GM23248 (cell line): Measurements from ENCODE around the gene SLC5A3. TPM values are rescaled to one million over a fixed set of nuclear protein-coding genes. Genes with fewer than 3 reads are reported as not detected.

Source experiments
- DNase-seq: peaks from one replicate; pipeline ENCODE4 v3.0.0-alpha.2; 2015
- H2AFZ ChIP-seq: fragments of 200-600 bp; sonication (generic); 2 replicates; pipeline ENCODE4 v1.6.1; 2016; ENCODE audit warnings: antibody characterized with exemption
- H3F3A ChIP-seq: fragments of 200-600 bp; sonication (generic); 2 replicates; pipeline ENCODE4 v1.6.1; 2016; ENCODE audit warnings: mild to moderate bottlenecking, antibody characterized with exemption, mixed run types; ENCODE audit not compliant: insufficient read depth
- H3K27ac ChIP-seq: fragments of 200-600 bp; sonication (generic); 2 replicates; pipeline ENCODE4 v1.5.1; 2016; ENCODE audit warnings: mild to moderate bottlenecking
- H3K27me3 ChIP-seq: fragments of 200-600 bp; sonication (generic); replicated peaks from 2 replicates; pipeline ENCODE4 v1.6.1; 2016; ENCODE audit warnings: mild to moderate bottlenecking; ENCODE audit not compliant: insufficient read depth
- H3K36me3 ChIP-seq: fragments of 200-600 bp; sonication (generic); 2 replicates; pipeline ENCODE4 v1.6.1; 2016; ENCODE audit warnings: low read depth, mild to moderate bottlenecking
- H3K4me1 ChIP-seq: fragments of 200-600 bp; sonication (generic); 2 replicates; pipeline ENCODE4 v1.6.1; 2016; ENCODE audit warnings: mild to moderate bottlenecking; ENCODE audit not compliant: insufficient read depth
- H3K4me2 ChIP-seq: fragments of 200-600 bp; sonication (generic); one replicate; pipeline ENCODE4 v1.6.1; 2016; ENCODE audit warnings: mild to moderate bottlenecking; ENCODE audit not compliant: unreplicated experiment
- H3K4me3 ChIP-seq: fragments of 200-600 bp; sonication (generic); 2 replicates; pipeline ENCODE4 v1.5.1; 2016; ENCODE audit warnings: mild to moderate bottlenecking
- H3K79me2 ChIP-seq: fragments of 200-600 bp; sonication (generic); 2 replicates; pipeline ENCODE4 v1.6.1; 2016; ENCODE audit warnings: mild to moderate bottlenecking; ENCODE audit not compliant: insufficient read depth
- H3K9ac ChIP-seq: fragments of 200-600 bp; sonication (generic); 2 replicates; pipeline ENCODE4 v1.6.1; 2016; ENCODE audit warnings: mild to moderate bottlenecking
- H3K9me2 ChIP-seq: fragments of 200-600 bp; sonication (generic); 2 replicates; pipeline ENCODE4 v1.6.1; 2016; ENCODE audit warnings: mixed run types, mild to moderate bottlenecking, moderate library complexity; ENCODE audit not compliant: insufficient read depth
- H3K9me3 ChIP-seq: fragments of 200-600 bp; sonication (generic); one replicate; pipeline ENCODE4 v1.6.1; 2017; ENCODE audit warnings: low read depth
- H4K20me1 ChIP-seq: fragments of 200-600 bp; sonication (generic); 2 replicates; pipeline ENCODE4 v1.6.0; 2016; ENCODE audit not compliant: insufficient read depth
- EZH2 ChIP-seq: fragments of 200-600 bp; sonication (generic); IDR thresholded peaks from 2 replicates; pipeline ENCODE4 v1.6.1; 2018; ENCODE audit warnings: antibody characterized with exemption, mild to moderate bottlenecking; ENCODE audit not compliant: insufficient read depth, poor library complexity, severe bottlenecking
- EZH2phosphoT487 ChIP-seq: fragments of 200-600 bp; sonication (generic); IDR thresholded peaks from 2 replicates; pipeline ENCODE4 v1.6.1; 2018; ENCODE audit warnings: antibody characterized with exemption, moderate library complexity, mild to moderate bottlenecking, low read depth; ENCODE audit not compliant: insufficient read depth
- WGBS, 2 experiments: methylation state at CpG; one replicate each; pipeline ENCODE4 v1.1.6; 2015 to 2017; ENCODE audit warnings: low lambda C conversion rate in 2 of 2, low coverage in 1 of 2; ENCODE audit errors: missing lambda C conversion rate in 2 of 2; 5-methylcytosine and 5-hydroxymethylcytosine counted together
- in situ Hi-C: fragments of 300-500 bp; cut with MboI; formaldehyde crosslinking; loops from 2 replicates; pipeline ENCODE4 v1.15.0; 2020
- polyA plus RNA-seq: library from polyadenylated mRNA; unstranded; fragments of >200 nt; fragmentation: Nextera tagmentation; extraction: Ambion mirVana; gene quantifications from 2 replicates; pipeline ENCODE4 v1.2.1, GENCODE V29; 2016
- total RNA-seq: library from RNA; depleted of rRNA; stranded (reverse); fragments of >200 nt; shearing (Covaris generic); gene quantifications from 2 replicates; pipeline ENCODE4 v1.2.3, GENCODE V29; 2014

The SLC5A3 gene
- total and polyA plus RNA-seq, 2 experiments from 2014 or later: 3.0 to 10.8 TPM

- TF ChIP-seq EZH2 (no peak), EZH2phosphoT487 (no peak)
- peaks cover 6% of the 10 kb centered on the region; the same call in 1 of the 2 replicates for H3F3A ChIP-seq
- H3K27me3 ChIP-seq: no peaks in the 10 kb centered on the region
- no peaks in the 10 kb centered on the region for H4K20me1 ChIP-seq
- H3K9me2 ChIP-seq: no peaks in the 10 kb centered on the region
- no peak overlapping the region for H3K27ac ChIP-seq
- H2AFZ ChIP-seq: no peak overlapping the region
- DNase-seq: no peak
- H3K4me3 ChIP-seq: no peak overlapping the region
- H3K79me2 ChIP-seq: peaks cover 98% of the 10 kb centered on the region
- H3K36me3 ChIP-seq: peaks cover 5% of the 10 kb centered on the region; the same call in 1 of the 2 replicates
- H3K9ac ChIP-seq: no peak overlapping the region
- 91 to 93% methylated on average over 4 of the region's 4 CpGs for WGBS, 2 experiments
- in situ Hi-C loops: no loop called here
- H3K9me3 ChIP-seq: no peaks in the 10 kb centered on the region
- H3K4me1 ChIP-seq: peaks cover 12% of the 10 kb centered on the region
- H3K4me2 ChIP-seq: no peak overlapping the region
Observed at GRCh38 chr21:34082769-34083168, 9.4 kb downstream of the SLC5A3 start.

GRCh38 chr21:34083357-34083756, 10.0 kb downstream of the SLC5A3 start:
- H3K9ac ChIP-seq: no peak overlapping the region
- no peaks in the 10 kb centered on the region for H3K27me3 ChIP-seq
- no peak overlapping the region for H2AFZ ChIP-seq
- H3K9me3 ChIP-seq: no peaks in the 10 kb centered on the region
- no peak overlapping the region for H3K4me2 ChIP-seq
- 52 to 57% methylated on average over 3 of the region's 3 CpGs for WGBS, 2 experiments
- no peak for DNase-seq
- H3K4me1 ChIP-seq: peaks cover 12% of the 10 kb centered on the region
- peaks cover 98% of the 10 kb centered on the region for H3K79me2 ChIP-seq
- H3K4me3 ChIP-seq: no peak overlapping the region
- TF ChIP-seq EZH2 (no peak), EZH2phosphoT487 (no peak)
- in situ Hi-C loops: no loop called here
- peaks cover 5% of the 10 kb centered on the region; the same call in 1 of the 2 replicates for H3K36me3 ChIP-seq
- H4K20me1 ChIP-seq: no peaks in the 10 kb centered on the region
- peaks cover 8% of the 10 kb centered on the region; the same call in 1 of the 2 replicates for H3F3A ChIP-seq
- no peaks in the 10 kb centered on the region for H3K9me2 ChIP-seq
- no peak overlapping the region for H3K27ac ChIP-seq

- in situ Hi-C loops: no loop called here
- Histone ChIP-seq H3K79me2 (peaks cover 100% of the 10 kb centered on the region), H3K27me3 (no peaks in the 10 kb centered on the region), H3K9ac (no peak overlapping the region), H3K27ac (no peak overlapping the region), H3K9me2 (no peaks in the 10 kb centered on the region), H3K9me3 (no peaks in the 10 kb centered on the region), H4K20me1 (no peaks in the 10 kb centered on the region), H2AFZ (no peak overlapping the region), H3K4me2 (no peak overlapping the region), H3K36me3 (peaks cover 5% of the 10 kb centered on the region; the same call in 1 of the 2 replicates), H3K4me1 (peaks cover 9% of the 10 kb centered on the region), H3K4me3 (no peak overlapping the region), H3F3A (peaks cover 8% of the 10 kb centered on the region; the same call in 1 of the 2 replicates)
- 98 to 100% methylated on average over 2 of the region's 2 CpGs for WGBS, 2 experiments
- no peak for DNase-seq
- TF ChIP-seq EZH2phosphoT487: no peak
- TF ChIP-seq EZH2: no peak
Observed at GRCh38 chr21:34085129-34085528, 11.8 kb downstream of the SLC5A3 start.

DNA sequence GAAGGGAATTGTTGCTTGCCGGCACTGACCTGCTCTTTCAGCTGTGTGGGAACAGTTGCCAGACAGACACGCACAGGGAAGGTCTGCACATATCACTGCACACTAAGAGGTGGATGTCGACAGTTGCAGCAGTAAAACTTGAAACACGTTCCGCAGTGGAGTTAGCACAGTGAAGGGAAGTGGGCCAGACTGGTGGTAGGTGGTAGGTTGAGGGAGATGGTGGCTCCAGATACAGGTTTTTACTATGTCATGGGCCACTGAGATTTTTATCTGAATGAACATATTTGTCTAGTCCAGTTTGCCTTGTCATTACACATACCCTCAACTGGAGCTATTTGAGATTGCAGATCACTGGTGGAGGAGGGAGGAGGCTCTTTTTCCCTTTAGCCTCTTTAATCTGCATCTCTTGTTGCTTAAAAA, 13.5 kb downstream of the SLC5A3 start:
- WGBS, 2 experiments: 83 to 88% methylated on average over 5 of the region's 5 CpGs
- H3K79me2 ChIP-seq: peaks cover 99% of the 10 kb centered on the region
- TF ChIP-seq EZH2: no peak
- TF ChIP-seq EZH2phosphoT487: no peak
- H3K9me3 ChIP-seq: no peaks in the 10 kb centered on the region
- no peak overlapping the region for H3K27ac ChIP-seq
- H3K9ac ChIP-seq: no peak overlapping the region
- H3K4me2 ChIP-seq: no peak overlapping the region
- no peak overlapping the region for H3K4me3 ChIP-seq
- DNase-seq: no peak
- no peaks in the 10 kb centered on the region for H3K4me1 ChIP-seq
- no peaks in the 10 kb centered on the region for H4K20me1 ChIP-seq
- H3F3A ChIP-seq: peaks cover 3% of the 10 kb centered on the region; the same call in 1 of the 2 replicates
- no peaks in the 10 kb centered on the region for H3K27me3 ChIP-seq
- in situ Hi-C loops: no loop called here
- H3K9me2 ChIP-seq: no peaks in the 10 kb centered on the region
- H3K36me3 ChIP-seq: no peaks in the 10 kb centered on the region
- no peak overlapping the region for H2AFZ ChIP-seq

DNA sequence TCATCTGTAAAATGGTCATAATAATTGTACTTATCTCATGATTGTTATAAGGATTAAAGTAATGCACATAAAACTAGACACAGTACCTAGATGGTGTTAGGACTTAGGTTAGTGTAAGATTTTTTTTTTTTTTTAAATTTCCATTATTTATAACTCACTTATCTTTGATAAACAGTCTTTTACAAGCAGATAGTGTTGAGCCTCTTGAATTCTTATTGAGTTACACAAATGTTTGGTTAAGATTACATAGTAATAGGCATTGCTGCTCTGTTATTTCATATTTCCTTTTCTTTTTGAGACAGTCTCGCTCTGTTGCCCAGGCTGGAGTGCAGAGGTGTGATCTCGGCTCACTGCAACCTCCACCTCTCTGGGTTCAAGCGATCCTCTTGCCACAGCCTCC, 15.4 kb downstream of the SLC5A3 start:
- no peak overlapping the region for H3K4me2 ChIP-seq
- no peaks in the 10 kb centered on the region for H3K9me2 ChIP-seq
- in situ Hi-C loops: no loop called here
- H2AFZ ChIP-seq: no peak overlapping the region
- H3K4me1 ChIP-seq: no peaks in the 10 kb centered on the region
- no peak overlapping the region for H3K27ac ChIP-seq
- H3F3A ChIP-seq: peaks cover 3% of the 10 kb centered on the region; the same call in 1 of the 2 replicates
- TF ChIP-seq EZH2 (no peak), EZH2phosphoT487 (no peak)
- no peak overlapping the region for H3K9ac ChIP-seq
- no peak for DNase-seq
- no peaks in the 10 kb centered on the region for H3K36me3 ChIP-seq
- H3K27me3 ChIP-seq: no peaks in the 10 kb centered on the region
- no peaks in the 10 kb centered on the region for H3K9me3 ChIP-seq
- no peak overlapping the region for H3K4me3 ChIP-seq
- H4K20me1 ChIP-seq: no peaks in the 10 kb centered on the region
- peaks cover 99% of the 10 kb centered on the region for H3K79me2 ChIP-seq
- WGBS, 2 experiments: 96 to 97% methylated on average over 3 of the region's 3 CpGs
